ENCODE results near the gene CABLES1.

Gene CABLES1

DNA sequence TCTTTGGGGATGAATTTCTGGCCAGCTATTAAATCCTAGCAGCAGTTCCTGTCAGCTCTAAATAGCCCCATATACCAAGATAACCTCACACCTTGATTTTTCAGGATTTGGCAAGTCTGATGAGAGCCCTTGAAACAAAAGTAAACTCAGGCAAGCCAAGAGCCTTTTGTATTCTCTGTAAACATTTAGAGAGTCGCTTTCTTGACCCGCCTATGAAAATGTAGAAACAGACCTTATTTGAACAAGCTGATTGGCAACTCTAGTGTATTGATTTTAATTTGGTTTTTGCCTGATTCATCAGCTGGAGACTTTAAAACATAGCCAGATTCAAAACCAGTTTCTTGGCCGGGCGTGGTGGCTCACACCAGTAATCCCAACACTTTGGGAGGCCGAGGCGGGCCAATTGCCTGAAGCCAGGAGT lies 43.4 kb downstream of the CABLES1 start:
- no peak overlapping the region for H3K4me3 ChIP-seq (ENCODE audit: low read depth, low read length)
- TF ChIP-seq, protein P1, sequence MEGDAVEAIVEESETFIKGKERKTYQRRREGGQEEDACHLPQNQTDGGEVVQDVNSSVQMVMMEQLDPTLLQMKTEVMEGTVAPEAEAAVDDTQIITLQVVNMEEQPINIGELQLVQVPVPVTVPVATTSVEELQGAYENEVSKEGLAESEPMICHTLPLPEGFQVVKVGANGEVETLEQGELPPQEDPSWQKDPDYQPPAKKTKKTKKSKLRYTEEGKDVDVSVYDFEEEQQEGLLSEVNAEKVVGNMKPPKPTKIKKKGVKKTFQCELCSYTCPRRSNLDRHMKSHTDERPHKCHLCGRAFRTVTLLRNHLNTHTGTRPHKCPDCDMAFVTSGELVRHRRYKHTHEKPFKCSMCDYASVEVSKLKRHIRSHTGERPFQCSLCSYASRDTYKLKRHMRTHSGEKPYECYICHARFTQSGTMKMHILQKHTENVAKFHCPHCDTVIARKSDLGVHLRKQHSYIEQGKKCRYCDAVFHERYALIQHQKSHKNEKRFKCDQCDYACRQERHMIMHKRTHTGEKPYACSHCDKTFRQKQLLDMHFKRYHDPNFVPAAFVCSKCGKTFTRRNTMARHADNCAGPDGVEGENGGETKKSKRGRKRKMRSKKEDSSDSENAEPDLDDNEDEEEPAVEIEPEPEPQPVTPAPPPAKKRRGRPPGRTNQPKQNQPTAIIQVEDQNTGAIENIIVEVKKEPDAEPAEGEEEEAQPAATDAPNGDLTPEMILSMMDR (conservative IDR thresholded peaks at IDR 0.05; ENCODE audit: low read depth, low read length) = no peak
- no peak for DNase-seq (ENCODE audit: low read depth)

DNA sequence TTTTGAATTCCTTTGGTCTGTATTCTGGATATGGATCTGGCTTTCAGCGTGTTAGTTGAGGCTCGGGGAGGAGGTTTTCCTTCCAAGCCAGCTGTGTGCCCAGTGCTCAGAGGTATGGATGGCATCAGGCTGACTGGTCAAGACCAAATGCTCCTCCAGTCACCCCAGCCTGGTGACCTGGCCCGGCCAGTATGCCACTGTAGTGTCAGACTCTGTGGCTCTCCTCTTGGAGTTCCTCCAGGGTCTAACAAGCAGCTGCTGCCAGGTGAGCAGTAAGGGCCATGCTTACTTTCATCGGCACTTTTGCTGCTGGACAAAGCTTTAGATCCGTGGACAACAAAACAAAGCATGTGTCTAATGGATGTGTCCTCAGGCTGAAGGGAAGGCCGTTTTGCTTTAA lies 44.1 kb downstream of the CABLES1 start:
- no peak for DNase-seq (ENCODE audit: low read depth)
- no peak overlapping the region for H3K4me3 ChIP-seq (ENCODE audit: low read depth, low read length)
- TF ChIP-seq, protein P1 (conservative IDR thresholded peaks at IDR 0.05; ENCODE audit: low read depth, low read length) = no peak

DNA sequence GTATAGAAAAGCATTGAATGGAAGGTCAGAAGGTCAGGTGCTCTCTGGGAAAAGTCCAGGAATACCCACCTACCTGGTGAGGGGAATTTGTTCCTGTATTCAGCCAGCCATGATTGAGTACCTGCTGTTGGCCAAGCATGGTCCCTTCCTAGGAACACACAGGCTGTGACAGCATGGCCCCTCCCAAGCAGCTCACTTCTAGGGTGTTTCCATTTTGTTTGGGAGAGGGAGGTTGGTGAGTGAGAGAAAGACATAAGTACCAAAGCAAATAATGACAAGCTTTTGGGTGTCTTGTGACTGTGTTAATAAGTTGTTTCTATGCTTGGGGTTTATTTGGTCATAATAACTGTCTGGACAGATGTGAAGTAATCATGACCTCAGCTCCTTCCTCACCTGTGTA lies 46.3 kb downstream of the CABLES1 start:
- DNase-seq (ENCODE audit: low read depth) = no peak
- H3K4me3 ChIP-seq (ENCODE audit: low read depth, low read length) = no peak overlapping the region
- TF ChIP-seq, protein P1 (conservative IDR thresholded peaks at IDR 0.05; ENCODE audit: low read depth, low read length) = no peak

- DNase-seq (ENCODE audit: low read depth) = no peak
- TF ChIP-seq, protein P1 (conservative IDR thresholded peaks at IDR 0.05; ENCODE audit: low read depth, low read length) = no peak
Observed at GRCh38 chr18:23182606-23183005, 47.3 kb downstream of the CABLES1 start.

GRCh38 chr18:23183411-23184150 lies 48.3 kb downstream of the CABLES1 start:
- H3K4me3 ChIP-seq (ENCODE audit: low read depth, low read length) = no peak overlapping the region
- peak; percentile 41 for DNase-seq (ENCODE audit: low read depth)
- TF ChIP-seq, protein P1 (conservative IDR thresholded peaks at IDR 0.05; ENCODE audit: low read depth, low read length) = no peak

More at GRCh38 chr18:23182606-23183005, 47.3 kb downstream of the CABLES1 start:
- no peak overlapping the region for H3K4me3 ChIP-seq (ENCODE audit: low read depth, low read length)

DNA sequence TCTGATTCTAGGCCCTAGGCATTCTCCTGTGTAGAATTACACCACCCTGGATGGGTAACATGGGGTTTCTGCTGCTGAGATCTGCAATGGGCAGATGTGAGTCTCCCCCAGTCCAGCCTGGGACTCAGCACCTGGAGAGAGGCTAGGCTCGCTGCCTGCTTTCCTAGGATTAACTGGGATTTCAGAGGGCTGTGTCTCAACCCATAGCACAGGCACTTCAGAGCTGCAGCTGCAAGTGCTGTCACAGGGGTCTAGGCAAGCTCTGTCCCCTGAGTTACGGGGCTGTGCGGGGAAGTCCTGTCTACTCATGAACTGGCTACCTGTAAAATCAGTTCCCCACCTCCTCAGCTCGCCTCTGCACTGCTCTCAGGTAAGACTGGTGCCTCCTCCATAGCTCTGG lies 51.5 kb downstream of the CABLES1 start:
- TF ChIP-seq, protein P1 (conservative IDR thresholded peaks at IDR 0.05; ENCODE audit: low read depth, low read length) = no peak
- H3K4me3 ChIP-seq (ENCODE audit: low read depth, low read length) = no peak overlapping the region
- no peak for DNase-seq (ENCODE audit: low read depth)
